A549 (cell line): ENCODE data around the gene ATP10B. TPM values are rescaled to one million over a fixed set of nuclear protein-coding genes. Genes with fewer than 3 reads are reported as not detected.
A peak's percentile ranks its signal among the peaks of the same experiment; 100 is the strongest.
"Not testable (repeated sequence)": the region's sequence is repeated elsewhere in the genome, so short reads cannot be mapped to it uniquely, and the experiment has no call there.

Experiments used
- ATAC-seq, 2 experiments: fragments of 200-7000 bp in 1 of 2; fragments of >200 bp in 1 of 2; cut with Nextera tagmentation in 1 of 2; cut with Tn5 transposase in 1 of 2; 3 replicates each; pipeline versions ENCODE4 v1.8.0 to v1.9.1; 2018 to 2020; ENCODE audit warnings: mild to moderate bottlenecking in 1 of 2, moderate library complexity in 1 of 2
- CTCF ChIA-PET: fragments of 300-600 bp; sonication (Branson Sonifier 250); formaldehyde crosslinking; extraction: SDS; loops from one replicate; lab custom pipeline; 2021; ENCODE audit warnings: antibody characterized with exemption, inconsistent platforms; lab: Yijun Ruan, JAX
- POLR2A ChIA-PET: fragments of 350-600 bp; formaldehyde crosslinking; extraction: SDS; loops from one replicate; lab custom pipeline; 2021; ENCODE audit warnings: antibody characterized with exemption, inconsistent platforms; lab: Yijun Ruan, JAX
- DNase-seq, 2 experiments: peaks; one replicate each; pipeline versions ENCODE4 v3.0.0 to v3.0.0-alpha.2; 2011 to 2016; ENCODE audit warnings: low read depth in 1 of 2, low spot score in 1 of 2
- FAIRE-seq: peaks from 2 replicates; lab custom pipeline; 2011; peaks lifted over from hg19 to GRCh38; lab: Jason Lieb, UNC
- H3K27ac ChIP-seq, 2 experiments: fragments of >200 bp; sonication (Bioruptor Twin); formaldehyde crosslinking; 3 replicates each; pipeline ENCODE4 v1.5.1; 2016 to 2017
- H3K4me1 ChIP-seq: fragments of >200 bp; sonication (Bioruptor Twin); formaldehyde crosslinking; 3 replicates; pipeline ENCODE4 v1.6.1; 2016
- H3K4me2 ChIP-seq: fragments of >200 bp; sonication (Bioruptor Twin); formaldehyde crosslinking; 3 replicates; pipeline ENCODE4 v1.6.1; 2016
- H3K4me3 ChIP-seq: fragments of >200 bp; sonication (Bioruptor Twin); formaldehyde crosslinking; 3 replicates; pipeline ENCODE4 v1.5.1; 2016
- H3K9me3 ChIP-seq: fragments of >200 bp; sonication (Bioruptor Twin); formaldehyde crosslinking; 3 replicates; pipeline ENCODE4 v1.6.1; 2016
- BHLHE40 ChIP-seq: IDR thresholded peaks from 2 replicates; pipeline ENCODE4 v1.6.1; 2012; ENCODE audit warnings: low read depth, low read length, inconsistent platforms
- CHD2 ChIP-seq: fragments of 150-350 bp; IDR thresholded peaks from 2 replicates; pipeline ENCODE4 v1.6.1; 2014; ENCODE audit warnings: low read length; ENCODE audit not compliant: partially characterized antibody
- FOSL2 ChIP-seq, 2 experiments: fragments of 450-650 bp in 1 of 2; fragments of >200 bp in 1 of 2; sonication (Bioruptor Twin) in 1 of 2; formaldehyde crosslinking; IDR thresholded peaks; 2 replicates each; pipeline versions ENCODE4 v1.5.0 to v1.6.1; 2016 to 2020; ENCODE audit warnings: mild to moderate bottlenecking in 1 of 2, moderate library complexity in 1 of 2
- HOXB13 ChIP-seq: fragments of 250-450 bp; sonication (Bioruptor Pico); IDR thresholded peaks from 2 replicates; pipeline ENCODE4 v1.5.0; 2020; ENCODE audit warnings: low read depth, mild to moderate bottlenecking, moderate library complexity
- HOXB5 ChIP-seq: fragments of 250-450 bp; sonication (Bioruptor Pico); IDR thresholded peaks from 2 replicates; pipeline ENCODE4 v1.5.0; 2020; ENCODE audit warnings: mild to moderate bottlenecking, moderate library complexity
- JUNB ChIP-seq: fragments of >200 bp; sonication (Bioruptor Twin); formaldehyde crosslinking; IDR thresholded peaks from 2 replicates; pipeline ENCODE4 v1.6.1; 2016
- NFE2L2 ChIP-seq: fragments of 150-350 bp; conservative IDR thresholded peaks from 2 replicates; pipeline ENCODE4 v1.6.1; 2014; ENCODE audit warnings: low read length
- NPAS2 ChIP-seq: fragments of 250-450 bp; sonication (Bioruptor Pico); IDR thresholded peaks from 2 replicates; pipeline ENCODE4 v1.8.0; 2022; ENCODE audit warnings: mild to moderate bottlenecking, moderate library complexity, borderline replicate concordance
- RCOR1 ChIP-seq: fragments of 150-350 bp; IDR thresholded peaks from 2 replicates; pipeline ENCODE4 v1.6.1; 2014; ENCODE audit warnings: antibody characterized with exemption, low read length, low read depth
- RFX5 ChIP-seq: fragments of 450-650 bp; IDR thresholded peaks from 2 replicates; pipeline ENCODE4 v1.7.1; 2014; ENCODE audit warnings: antibody characterized with exemption, mild to moderate bottlenecking, moderate library complexity
- SREBF2 ChIP-seq: fragments of 450-650 bp; IDR thresholded peaks from 2 replicates; pipeline ENCODE4 v1.6.1; 2014; ENCODE audit warnings: mild to moderate bottlenecking, moderate library complexity
- ZC3H11A ChIP-seq: fragments of 450-650 bp; IDR thresholded peaks from 2 replicates; pipeline ENCODE4 v1.6.1; 2014; ENCODE audit warnings: antibody characterized with exemption, mild to moderate bottlenecking
- ZSCAN20 ChIP-seq: fragments of 250-450 bp; sonication (Bioruptor Pico); IDR thresholded peaks from 2 replicates; pipeline ENCODE4 v1.8.0; 2022; ENCODE audit warnings: mild to moderate bottlenecking, moderate library complexity
- WGBS: methylation state at CpG from one replicate; pipeline ENCODE4 v1.1.6; 2017; ENCODE audit errors: missing lambda C conversion rate; 5-methylcytosine and 5-hydroxymethylcytosine counted together
- polyA plus RNA-seq, 4 experiments: library from polyadenylated mRNA; depleted of rRNA in 3 of 4; stranded (reverse); fragments of >200 nt; fragmentation: RNase III in 1 of 4; extraction: RNeasy Plus Mini Kit Qiagen cat#74134 plus additional on column Dnase treatment in 1 of 4; gene quantifications; 2 replicates in 3 of 4; 3 replicates in 1 of 4; pipeline ENCODE4 v1.2.3, GENCODE V29; 2011 to 2017
- TF ChIP-seq, protein P1 (sequence below): fragments of 450-650 bp; IDR thresholded peaks from 2 replicates; pipeline ENCODE4 v1.6.1; 2014; ENCODE audit warnings: antibody characterized with exemption
- TF ChIP-seq, protein P2 (sequence below): fragments of 200-600 bp; sonication (generic); IDR thresholded peaks from 2 replicates; pipeline ENCODE4 v1.6.1; 2016; ENCODE audit warnings: antibody characterized with exemption, mild to moderate bottlenecking, moderate library complexity
- TF ChIP-seq, protein P3 (sequence below): IDR thresholded peaks from 2 replicates; pipeline ENCODE4 v1.6.1; 2012
- TF ChIP-seq, protein P4 (sequence below): IDR thresholded peaks from 2 replicates; pipeline ENCODE4 v1.6.1; 2012; ENCODE audit warnings: low read depth, borderline replicate concordance

ATP10B gene
- polyA plus RNA-seq, 2 of the 4 experiments (the other 2 are of a cell fraction): not detected

DNA sequence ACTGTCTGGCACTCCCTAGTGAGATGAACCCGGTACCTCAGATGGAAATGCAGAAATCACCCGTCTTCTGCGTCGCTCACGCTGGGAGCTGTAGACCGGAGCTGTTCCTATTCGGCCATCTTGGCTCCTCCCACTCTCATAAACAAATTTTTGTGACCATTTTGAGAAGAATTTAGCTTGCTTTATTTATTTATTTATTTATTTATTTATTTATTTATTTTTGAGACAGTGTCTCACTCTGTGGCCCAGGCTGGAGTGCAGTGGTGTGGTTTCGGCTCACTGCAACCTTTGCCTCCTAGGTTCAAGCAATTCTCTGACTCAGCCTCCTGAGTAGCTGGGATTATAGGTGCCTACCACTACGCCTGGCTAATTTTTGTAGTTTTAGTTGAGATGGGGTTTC lies 136.5 kb downstream of the ATP10B start:
- WGBS: 54% methylated on average over 9 of the region's 9 CpGs
- CTCF ChIA-PET: not testable (repeated sequence)

DNA sequence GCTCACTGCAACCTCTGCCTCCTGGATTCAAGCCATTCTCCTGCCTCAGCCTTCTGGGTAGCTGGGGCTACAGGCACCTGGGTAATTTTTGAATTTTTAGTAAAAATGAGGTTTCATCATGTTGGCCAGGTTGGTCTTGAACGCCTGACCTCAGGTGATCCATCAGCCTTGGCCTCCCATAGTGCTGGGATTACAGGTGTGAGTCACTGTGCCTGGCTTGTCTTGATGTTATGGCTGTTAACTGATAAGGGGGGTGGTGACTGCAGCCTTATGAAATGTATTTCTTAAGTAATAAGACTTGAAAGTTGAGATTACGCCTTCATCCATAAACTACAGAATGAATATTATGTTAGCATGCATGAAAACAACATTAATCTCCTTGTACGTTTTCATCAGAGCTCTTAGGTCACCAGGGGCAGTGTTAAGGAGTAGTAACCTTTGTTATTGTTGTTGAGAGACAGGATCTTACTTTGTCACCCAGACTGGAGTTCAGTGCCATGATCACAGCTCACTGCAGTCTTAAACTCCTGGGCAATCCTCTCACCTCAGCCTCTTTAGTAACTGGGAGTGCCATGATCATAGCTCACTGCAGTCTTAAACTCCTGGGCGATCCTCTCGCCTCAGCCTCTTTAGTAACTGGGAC lies 148.3 kb downstream of the ATP10B start:
- ATAC-seq (no peak), FAIRE-seq (no peak), DNase-seq (no peak)
- ChIA-PET CTCF (no interaction called here), POLR2A (no interaction called here)
- H3K4me2 ChIP-seq: no peak overlapping the region
- H3K4me1 ChIP-seq: no peaks in the 10 kb centered on the region
- no peak for TF ChIP-seq RFX5
- TF ChIP-seq NPAS2: no peak
- TF ChIP-seq, protein P1, sequence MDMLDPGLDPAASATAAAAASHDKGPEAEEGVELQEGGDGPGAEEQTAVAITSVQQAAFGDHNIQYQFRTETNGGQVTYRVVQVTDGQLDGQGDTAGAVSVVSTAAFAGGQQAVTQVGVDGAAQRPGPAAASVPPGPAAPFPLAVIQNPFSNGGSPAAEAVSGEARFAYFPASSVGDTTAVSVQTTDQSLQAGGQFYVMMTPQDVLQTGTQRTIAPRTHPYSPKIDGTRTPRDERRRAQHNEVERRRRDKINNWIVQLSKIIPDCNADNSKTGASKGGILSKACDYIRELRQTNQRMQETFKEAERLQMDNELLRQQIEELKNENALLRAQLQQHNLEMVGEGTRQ: no peak
- TF ChIP-seq HOXB5 (CRISPR knock-in tag): no peak
- TF ChIP-seq, protein P2, sequence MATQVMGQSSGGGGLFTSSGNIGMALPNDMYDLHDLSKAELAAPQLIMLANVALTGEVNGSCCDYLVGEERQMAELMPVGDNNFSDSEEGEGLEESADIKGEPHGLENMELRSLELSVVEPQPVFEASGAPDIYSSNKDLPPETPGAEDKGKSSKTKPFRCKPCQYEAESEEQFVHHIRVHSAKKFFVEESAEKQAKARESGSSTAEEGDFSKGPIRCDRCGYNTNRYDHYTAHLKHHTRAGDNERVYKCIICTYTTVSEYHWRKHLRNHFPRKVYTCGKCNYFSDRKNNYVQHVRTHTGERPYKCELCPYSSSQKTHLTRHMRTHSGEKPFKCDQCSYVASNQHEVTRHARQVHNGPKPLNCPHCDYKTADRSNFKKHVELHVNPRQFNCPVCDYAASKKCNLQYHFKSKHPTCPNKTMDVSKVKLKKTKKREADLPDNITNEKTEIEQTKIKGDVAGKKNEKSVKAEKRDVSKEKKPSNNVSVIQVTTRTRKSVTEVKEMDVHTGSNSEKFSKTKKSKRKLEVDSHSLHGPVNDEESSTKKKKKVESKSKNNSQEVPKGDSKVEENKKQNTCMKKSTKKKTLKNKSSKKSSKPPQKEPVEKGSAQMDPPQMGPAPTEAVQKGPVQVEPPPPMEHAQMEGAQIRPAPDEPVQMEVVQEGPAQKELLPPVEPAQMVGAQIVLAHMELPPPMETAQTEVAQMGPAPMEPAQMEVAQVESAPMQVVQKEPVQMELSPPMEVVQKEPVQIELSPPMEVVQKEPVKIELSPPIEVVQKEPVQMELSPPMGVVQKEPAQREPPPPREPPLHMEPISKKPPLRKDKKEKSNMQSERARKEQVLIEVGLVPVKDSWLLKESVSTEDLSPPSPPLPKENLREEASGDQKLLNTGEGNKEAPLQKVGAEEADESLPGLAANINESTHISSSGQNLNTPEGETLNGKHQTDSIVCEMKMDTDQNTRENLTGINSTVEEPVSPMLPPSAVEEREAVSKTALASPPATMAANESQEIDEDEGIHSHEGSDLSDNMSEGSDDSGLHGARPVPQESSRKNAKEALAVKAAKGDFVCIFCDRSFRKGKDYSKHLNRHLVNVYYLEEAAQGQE: no peak
- TF ChIP-seq SREBF2: no peak
- no peak for TF ChIP-seq BHLHE40
- TF ChIP-seq FOSL2 (IDR thresholded peaks at IDR 0.05): no peak
- TF ChIP-seq FOSL2 (CRISPR knock-in tag; IDR thresholded peaks at IDR 0.05): no peak
- TF ChIP-seq ZSCAN20 (CRISPR knock-in tag): no peak
- no peak for TF ChIP-seq JUNB
- no peak for TF ChIP-seq HOXB13 (CRISPR knock-in tag)
- H3K27ac ChIP-seq: no peak overlapping the region
- WGBS: 1% methylated on average over 5 of the region's 5 CpGs
- no peak overlapping the region for H3K4me3 ChIP-seq
- no peaks in the 10 kb centered on the region for H3K9me3 ChIP-seq

More for the DNA sequence above, 136.5 kb downstream of the ATP10B start:
- H3K27ac ChIP-seq, FAIRE-seq, H3K4me3 ChIP-seq, H3K9me3 ChIP-seq, POLR2A ChIA-PET, ATAC-seq, H3K4me2 ChIP-seq, DNase-seq, H3K4me1 ChIP-seq: not testable (repeated sequence)
- peak; percentile 71 for TF ChIP-seq ZC3H11A

DNA sequence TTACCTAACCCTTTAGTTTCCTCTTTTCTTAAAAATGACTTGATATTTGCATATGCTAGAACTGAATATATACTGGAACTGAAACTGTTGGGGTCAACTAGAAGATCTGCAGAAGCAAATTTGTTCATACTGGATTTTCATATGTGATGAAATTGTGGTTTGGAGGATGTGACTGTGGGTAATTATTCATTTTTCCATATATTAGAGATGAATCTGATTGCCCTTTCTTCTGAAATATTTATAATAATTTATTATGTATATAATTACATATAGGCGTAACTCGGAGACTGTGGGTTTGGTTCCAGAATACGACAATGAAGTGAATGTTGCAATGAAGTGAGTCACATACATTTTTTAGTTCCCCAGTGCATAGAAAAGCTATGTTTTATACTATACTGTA lies 149.1 kb downstream of the ATP10B start:
- ATAC-seq (no peak), FAIRE-seq (no peak), DNase-seq (no peak)
- H3K9me3 ChIP-seq: no peaks in the 10 kb centered on the region
- H3K27ac ChIP-seq: no peak overlapping the region
- H3K4me2 ChIP-seq: no peak overlapping the region
- H3K4me1 ChIP-seq: no peaks in the 10 kb centered on the region
- POLR2A ChIA-PET: no interaction called here
- WGBS: 30% methylated on average over 3 of the region's 3 CpGs
- H3K4me3 ChIP-seq: no peak overlapping the region
- TF ChIP-seq, protein P2: no peak
- no peak for TF ChIP-seq NFE2L2
- TF ChIP-seq, protein P1: no peak
- no peak for TF ChIP-seq CHD2
- no peak for TF ChIP-seq RCOR1
- TF ChIP-seq, protein P3, sequence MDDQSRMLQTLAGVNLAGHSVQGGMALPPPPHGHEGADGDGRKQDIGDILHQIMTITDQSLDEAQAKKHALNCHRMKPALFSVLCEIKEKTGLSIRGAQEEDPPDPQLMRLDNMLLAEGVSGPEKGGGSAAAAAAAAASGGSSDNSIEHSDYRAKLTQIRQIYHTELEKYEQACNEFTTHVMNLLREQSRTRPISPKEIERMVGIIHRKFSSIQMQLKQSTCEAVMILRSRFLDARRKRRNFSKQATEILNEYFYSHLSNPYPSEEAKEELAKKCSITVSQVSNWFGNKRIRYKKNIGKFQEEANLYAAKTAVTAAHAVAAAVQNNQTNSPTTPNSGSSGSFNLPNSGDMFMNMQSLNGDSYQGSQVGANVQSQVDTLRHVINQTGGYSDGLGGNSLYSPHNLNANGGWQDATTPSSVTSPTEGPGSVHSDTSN: no peak
- TF ChIP-seq, protein P4, sequence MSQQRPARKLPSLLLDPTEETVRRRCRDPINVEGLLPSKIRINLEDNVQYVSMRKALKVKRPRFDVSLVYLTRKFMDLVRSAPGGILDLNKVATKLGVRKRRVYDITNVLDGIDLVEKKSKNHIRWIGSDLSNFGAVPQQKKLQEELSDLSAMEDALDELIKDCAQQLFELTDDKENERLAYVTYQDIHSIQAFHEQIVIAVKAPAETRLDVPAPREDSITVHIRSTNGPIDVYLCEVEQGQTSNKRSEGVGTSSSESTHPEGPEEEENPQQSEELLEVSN: no peak
- TF ChIP-seq BHLHE40: no peak
- no peak for TF ChIP-seq NPAS2
- CTCF ChIA-PET: no interaction called here
